ENCODE data around the gene ADAMTSL5. TPM values are rescaled to one million over a fixed set of nuclear protein-coding genes. Genes with fewer than 3 reads are reported as not detected.

ADAMTSL5 gene
- total and polyA plus RNA-seq, 2 of the 13 experiments (the other 11 are each of a cell fraction or from before 2014, with no cell fraction given) = 0.60 to 2.7 TPM

DNA sequence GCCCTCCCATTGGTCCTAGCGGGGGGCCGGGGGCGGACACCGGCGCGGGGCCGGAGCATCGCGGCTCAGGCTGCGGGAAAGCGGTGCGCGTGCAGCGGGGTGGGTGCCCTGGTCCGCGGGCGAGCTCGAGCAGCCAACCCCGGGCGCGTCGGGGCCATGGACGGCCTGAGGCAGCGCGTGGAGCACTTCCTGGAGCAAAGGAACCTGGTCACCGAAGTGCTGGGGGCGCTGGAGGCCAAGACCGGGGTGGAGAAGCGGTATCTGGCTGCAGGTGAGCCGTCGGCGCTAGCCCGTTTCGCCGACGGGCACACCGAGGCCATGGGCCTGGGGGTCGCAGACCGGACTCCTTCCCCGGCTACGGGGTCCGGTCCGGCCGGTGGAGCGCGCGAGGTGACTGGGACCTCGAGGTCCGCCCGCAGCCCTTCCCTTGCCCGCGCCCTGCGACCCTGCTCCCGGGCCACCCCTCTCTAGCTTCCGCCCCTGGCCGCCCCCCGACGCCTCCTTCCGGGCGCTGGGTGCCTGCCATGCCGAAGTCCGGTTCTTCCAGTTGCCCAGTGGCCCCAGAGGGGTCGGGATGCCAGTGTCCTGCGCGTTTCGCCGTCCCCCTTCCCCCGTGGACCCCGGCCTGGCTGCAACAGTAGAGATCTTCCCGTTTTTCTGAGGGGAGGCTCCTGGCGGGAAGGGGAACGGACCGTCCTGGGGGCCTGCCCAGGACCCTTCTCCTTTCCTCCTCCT lies 21.5 kb downstream of the ADAMTSL5 start, which contains the start of gene REEP6 (continued):
- no peak for TF ChIP-seq KDM4B (CRISPR knock-in tag; IDR thresholded peaks at IDR 0.05)
- TF ChIP-seq ZNF792 (CRISPR knock-in tag; IDR thresholded peaks at IDR 0.05) = no peak
- peak; percentile 43; the same call in 1 of the 2 replicates for TF ChIP-seq RXRA (CRISPR knock-in tag; IDR thresholded peaks at IDR 0.05)
- TF ChIP-seq RFXANK (CRISPR knock-in tag; IDR thresholded peaks at IDR 0.05) = no peak
- TF ChIP-seq KDM1A (CRISPR knock-in tag; IDR thresholded peaks at IDR 0.05) = no peak
- no peak for TF ChIP-seq ZNF292 (CRISPR knock-in tag; IDR thresholded peaks at IDR 0.05; ENCODE audit: borderline replicate concordance, low read depth)
- TF ChIP-seq ZSCAN22 (CRISPR knock-in tag; IDR thresholded peaks at IDR 0.05) = no peak
- TF ChIP-seq, protein P1, sequence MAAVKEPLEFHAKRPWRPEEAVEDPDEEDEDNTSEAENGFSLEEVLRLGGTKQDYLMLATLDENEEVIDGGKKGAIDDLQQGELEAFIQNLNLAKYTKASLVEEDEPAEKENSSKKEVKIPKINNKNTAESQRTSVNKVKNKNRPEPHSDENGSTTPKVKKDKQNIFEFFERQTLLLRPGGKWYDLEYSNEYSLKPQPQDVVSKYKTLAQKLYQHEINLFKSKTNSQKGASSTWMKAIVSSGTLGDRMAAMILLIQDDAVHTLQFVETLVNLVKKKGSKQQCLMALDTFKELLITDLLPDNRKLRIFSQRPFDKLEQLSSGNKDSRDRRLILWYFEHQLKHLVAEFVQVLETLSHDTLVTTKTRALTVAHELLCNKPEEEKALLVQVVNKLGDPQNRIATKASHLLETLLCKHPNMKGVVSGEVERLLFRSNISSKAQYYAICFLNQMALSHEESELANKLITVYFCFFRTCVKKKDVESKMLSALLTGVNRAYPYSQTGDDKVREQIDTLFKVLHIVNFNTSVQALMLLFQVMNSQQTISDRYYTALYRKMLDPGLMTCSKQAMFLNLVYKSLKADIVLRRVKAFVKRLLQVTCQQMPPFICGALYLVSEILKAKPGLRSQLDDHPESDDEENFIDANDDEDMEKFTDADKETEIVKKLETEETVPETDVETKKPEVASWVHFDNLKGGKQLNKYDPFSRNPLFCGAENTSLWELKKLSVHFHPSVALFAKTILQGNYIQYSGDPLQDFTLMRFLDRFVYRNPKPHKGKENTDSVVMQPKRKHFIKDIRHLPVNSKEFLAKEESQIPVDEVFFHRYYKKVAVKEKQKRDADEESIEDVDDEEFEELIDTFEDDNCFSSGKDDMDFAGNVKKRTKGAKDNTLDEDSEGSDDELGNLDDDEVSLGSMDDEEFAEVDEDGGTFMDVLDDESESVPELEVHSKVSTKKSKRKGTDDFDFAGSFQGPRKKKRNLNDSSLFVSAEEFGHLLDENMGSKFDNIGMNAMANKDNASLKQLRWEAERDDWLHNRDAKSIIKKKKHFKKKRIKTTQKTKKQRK (IDR thresholded peaks at IDR 0.05; ENCODE audit: low read length) = no peak
- TF ChIP-seq LCORL (IDR thresholded peaks at IDR 0.05) = no peak
- peak; percentile 36; the same call in 1 of the 2 replicates for TF ChIP-seq LCORL (CRISPR knock-in tag; IDR thresholded peaks at IDR 0.05)
- TF ChIP-seq CBFB (CRISPR knock-in tag; IDR thresholded peaks at IDR 0.05) = 0 out of 2 replicates have a peak, but pooled peaks have one; percentile 18
- no peak for TF ChIP-seq SOX6 (IDR thresholded peaks at IDR 0.05)
- no peak for TF ChIP-seq SOX6 (CRISPR knock-in tag; IDR thresholded peaks at IDR 0.05)
- TF ChIP-seq ZNF10 (CRISPR knock-in tag; IDR thresholded peaks at IDR 0.05; ENCODE audit: borderline replicate concordance, low read depth) = no peak
- no peak for TF ChIP-seq ZSCAN20 (CRISPR knock-in tag; IDR thresholded peaks at IDR 0.05; ENCODE audit: borderline replicate concordance)
- 0 out of 2 replicates have a peak, but pooled peaks have one; percentile 20 for TF ChIP-seq FOSL2 (CRISPR knock-in tag; IDR thresholded peaks at IDR 0.05)
- no peak for TF ChIP-seq HMG20B (CRISPR knock-in tag; conservative IDR thresholded peaks at IDR 0.05)
- 0 out of 2 replicates have a peak, but pooled peaks have one; percentile 53 for TF ChIP-seq HES4 (CRISPR knock-in tag; IDR thresholded peaks at IDR 0.05; ENCODE audit: borderline replicate concordance)
- peak; percentile 13; the same call in 1 of the 2 replicates for TF ChIP-seq POGZ (CRISPR knock-in tag; IDR thresholded peaks at IDR 0.05)
- TF ChIP-seq, protein P2, sequence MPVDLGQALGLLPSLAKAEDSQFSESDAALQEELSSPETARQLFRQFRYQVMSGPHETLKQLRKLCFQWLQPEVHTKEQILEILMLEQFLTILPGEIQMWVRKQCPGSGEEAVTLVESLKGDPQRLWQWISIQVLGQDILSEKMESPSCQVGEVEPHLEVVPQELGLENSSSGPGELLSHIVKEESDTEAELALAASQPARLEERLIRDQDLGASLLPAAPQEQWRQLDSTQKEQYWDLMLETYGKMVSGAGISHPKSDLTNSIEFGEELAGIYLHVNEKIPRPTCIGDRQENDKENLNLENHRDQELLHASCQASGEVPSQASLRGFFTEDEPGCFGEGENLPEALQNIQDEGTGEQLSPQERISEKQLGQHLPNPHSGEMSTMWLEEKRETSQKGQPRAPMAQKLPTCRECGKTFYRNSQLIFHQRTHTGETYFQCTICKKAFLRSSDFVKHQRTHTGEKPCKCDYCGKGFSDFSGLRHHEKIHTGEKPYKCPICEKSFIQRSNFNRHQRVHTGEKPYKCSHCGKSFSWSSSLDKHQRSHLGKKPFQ (CRISPR knock-in tag; IDR thresholded peaks at IDR 0.05; ENCODE audit: insufficient replicate concordance) = no peak
- TF ChIP-seq SP4 (CRISPR knock-in tag; IDR thresholded peaks at IDR 0.05) = peak; percentile 86; the same call in 1 of the 2 replicates
- TF ChIP-seq NFKB2 (CRISPR knock-in tag; IDR thresholded peaks at IDR 0.05; ENCODE audit: borderline replicate concordance) = peak; percentile 78; the same call in 1 of the 2 replicates
- TF ChIP-seq, protein P3, sequence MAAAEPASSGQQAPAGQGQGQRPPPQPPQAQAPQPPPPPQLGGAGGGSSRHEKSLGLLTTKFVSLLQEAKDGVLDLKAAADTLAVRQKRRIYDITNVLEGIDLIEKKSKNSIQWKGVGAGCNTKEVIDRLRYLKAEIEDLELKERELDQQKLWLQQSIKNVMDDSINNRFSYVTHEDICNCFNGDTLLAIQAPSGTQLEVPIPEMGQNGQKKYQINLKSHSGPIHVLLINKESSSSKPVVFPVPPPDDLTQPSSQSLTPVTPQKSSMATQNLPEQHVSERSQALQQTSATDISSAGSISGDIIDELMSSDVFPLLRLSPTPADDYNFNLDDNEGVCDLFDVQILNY (CRISPR knock-in tag; conservative IDR thresholded peaks at IDR 0.05) = 0 out of 2 replicates have a peak, but pooled peaks have one; percentile 58
- TF ChIP-seq, protein P4, sequence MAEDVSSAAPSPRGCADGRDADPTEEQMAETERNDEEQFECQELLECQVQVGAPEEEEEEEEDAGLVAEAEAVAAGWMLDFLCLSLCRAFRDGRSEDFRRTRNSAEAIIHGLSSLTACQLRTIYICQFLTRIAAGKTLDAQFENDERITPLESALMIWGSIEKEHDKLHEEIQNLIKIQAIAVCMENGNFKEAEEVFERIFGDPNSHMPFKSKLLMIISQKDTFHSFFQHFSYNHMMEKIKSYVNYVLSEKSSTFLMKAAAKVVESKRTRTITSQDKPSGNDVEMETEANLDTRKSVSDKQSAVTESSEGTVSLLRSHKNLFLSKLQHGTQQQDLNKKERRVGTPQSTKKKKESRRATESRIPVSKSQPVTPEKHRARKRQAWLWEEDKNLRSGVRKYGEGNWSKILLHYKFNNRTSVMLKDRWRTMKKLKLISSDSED (CRISPR knock-in tag; IDR thresholded peaks at IDR 0.05) = no peak
- TF ChIP-seq IKZF4 (CRISPR knock-in tag; IDR thresholded peaks at IDR 0.05; ENCODE audit: borderline replicate concordance, low read depth, not compliant biosample characterization) = peak; percentile 80

All from HepG2 (cell line).